Right lobe of liver (tissue), 4 donors: Measurements from ENCODE around the gene KDM7A.

Source experiments
- POLR2A ChIP-seq: fragments of 450-650 bp; IDR thresholded peaks from one replicate; pipeline ENCODE4 v1.6.1; 2017; ENCODE audit warnings: antibody characterized with exemption, mild to moderate bottlenecking
- TF ChIP-seq, protein P1 (sequence below), 4 donors: fragments of 200-600 bp in 3 of 4; fragments of 450-650 bp in 1 of 4; IDR thresholded peaks; one replicate each; pipeline versions ENCODE4 v1.5.1 to v1.8.0; 2016 to 2022; ENCODE audit warnings: antibody characterized with exemption in 4 of 4, mild to moderate bottlenecking in 2 of 4
- donor health status: DM: no; HTN: no; CAD: no.
- donor health status: DM: no; HTN: no; CAD: no.
- donor health status: DM: no; HTN: yes; CAD: no.

DNA sequence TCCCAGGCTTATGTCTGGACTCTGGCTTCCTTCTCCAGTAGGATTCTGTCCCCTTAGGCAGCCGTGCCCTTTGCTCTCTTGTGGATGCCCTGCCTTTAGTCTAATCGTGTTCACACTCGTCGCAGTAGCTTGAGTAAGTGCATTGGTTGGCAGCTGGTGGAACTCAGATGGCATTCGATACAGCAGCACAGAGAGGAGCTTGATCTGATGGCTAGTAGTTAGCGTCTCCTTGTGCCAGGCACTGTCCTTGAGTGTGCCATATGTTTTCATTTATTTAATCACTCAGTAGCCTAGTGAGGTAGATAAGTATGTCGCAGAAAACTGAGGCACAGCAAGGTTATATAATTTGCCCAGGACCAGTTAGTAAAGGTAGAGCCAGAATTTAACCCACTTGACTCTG lies 95.9 kb downstream of the KDM7A start:
- TF ChIP-seq, protein P1, sequence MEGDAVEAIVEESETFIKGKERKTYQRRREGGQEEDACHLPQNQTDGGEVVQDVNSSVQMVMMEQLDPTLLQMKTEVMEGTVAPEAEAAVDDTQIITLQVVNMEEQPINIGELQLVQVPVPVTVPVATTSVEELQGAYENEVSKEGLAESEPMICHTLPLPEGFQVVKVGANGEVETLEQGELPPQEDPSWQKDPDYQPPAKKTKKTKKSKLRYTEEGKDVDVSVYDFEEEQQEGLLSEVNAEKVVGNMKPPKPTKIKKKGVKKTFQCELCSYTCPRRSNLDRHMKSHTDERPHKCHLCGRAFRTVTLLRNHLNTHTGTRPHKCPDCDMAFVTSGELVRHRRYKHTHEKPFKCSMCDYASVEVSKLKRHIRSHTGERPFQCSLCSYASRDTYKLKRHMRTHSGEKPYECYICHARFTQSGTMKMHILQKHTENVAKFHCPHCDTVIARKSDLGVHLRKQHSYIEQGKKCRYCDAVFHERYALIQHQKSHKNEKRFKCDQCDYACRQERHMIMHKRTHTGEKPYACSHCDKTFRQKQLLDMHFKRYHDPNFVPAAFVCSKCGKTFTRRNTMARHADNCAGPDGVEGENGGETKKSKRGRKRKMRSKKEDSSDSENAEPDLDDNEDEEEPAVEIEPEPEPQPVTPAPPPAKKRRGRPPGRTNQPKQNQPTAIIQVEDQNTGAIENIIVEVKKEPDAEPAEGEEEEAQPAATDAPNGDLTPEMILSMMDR (IDR thresholded peaks at IDR 0.05) = no peak
- no peak for TF ChIP-seq POLR2A
